Dermis blood vessel endothelial cell (primary cell): ENCODE data around the gene MLANA. TPM values are rescaled to one million over a fixed set of nuclear protein-coding genes. Genes with fewer than 3 reads are reported as not detected.

Experiments used
- DNase-seq: peaks from one replicate; pipeline ENCODE4 v3.0.0; 2010
- total RNA-seq: library from RNA; depleted of rRNA; stranded (reverse); fragments of >200 nt; gene quantifications from 2 replicates; pipeline ENCODE4 v1.2.3, GENCODE V29; 2014

Gene MLANA
- total RNA-seq, 1 donor from 2014 or later = not detected

DNA sequence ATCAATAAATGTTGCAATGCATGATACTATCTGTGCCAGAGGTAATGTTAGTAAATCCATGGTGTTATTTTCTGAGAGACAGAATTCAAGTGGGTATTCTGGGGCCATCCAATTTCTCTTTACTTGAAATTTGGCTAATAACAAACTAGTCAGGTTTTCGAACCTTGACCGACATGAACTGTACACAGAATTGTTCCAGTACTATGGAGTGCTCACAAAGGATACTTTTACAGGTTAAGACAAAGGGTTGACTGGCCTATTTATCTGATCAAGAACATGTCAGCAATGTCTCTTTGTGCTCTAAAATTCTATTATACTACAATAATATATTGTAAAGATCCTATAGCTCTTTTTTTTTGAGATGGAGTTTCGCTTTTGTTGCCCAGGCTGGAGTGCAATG, 18.2 kb downstream of the MLANA start:
- no peak for DNase-seq

- no peak for DNase-seq
Observed at GRCh38 chr9:5909976-5910375, 19.3 kb downstream of the MLANA start.

DNA sequence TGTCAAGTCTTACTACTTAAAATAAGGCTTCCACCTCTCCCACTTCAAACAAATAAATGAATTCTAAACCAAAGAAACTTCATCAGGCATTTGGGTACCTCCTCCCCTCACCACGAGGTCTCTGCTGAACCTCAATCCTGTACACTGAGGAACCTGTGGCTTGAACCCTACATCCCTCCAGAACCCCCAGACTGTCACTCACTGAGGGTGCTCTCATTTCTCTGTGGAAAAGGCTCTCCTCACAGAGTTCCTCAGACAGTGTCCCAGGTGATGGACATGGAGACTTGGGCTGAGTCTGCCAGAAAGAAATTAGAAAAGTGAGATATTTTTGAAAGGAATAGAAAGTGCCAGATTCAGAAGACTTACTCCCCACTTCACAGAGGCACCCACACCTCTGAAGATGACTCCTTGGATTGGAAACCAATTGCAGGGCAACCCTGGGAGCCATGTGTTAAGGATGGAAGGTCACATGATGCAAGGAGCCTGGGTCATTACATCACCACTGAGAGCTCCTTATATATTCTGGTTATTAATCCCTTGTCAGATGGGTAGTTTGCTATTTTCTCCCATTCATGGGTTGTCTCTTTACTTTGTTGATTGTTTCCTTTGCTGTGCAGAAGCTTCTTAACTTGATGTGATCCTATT, 19.8 kb downstream of the MLANA start:
- no peak for DNase-seq

DNA sequence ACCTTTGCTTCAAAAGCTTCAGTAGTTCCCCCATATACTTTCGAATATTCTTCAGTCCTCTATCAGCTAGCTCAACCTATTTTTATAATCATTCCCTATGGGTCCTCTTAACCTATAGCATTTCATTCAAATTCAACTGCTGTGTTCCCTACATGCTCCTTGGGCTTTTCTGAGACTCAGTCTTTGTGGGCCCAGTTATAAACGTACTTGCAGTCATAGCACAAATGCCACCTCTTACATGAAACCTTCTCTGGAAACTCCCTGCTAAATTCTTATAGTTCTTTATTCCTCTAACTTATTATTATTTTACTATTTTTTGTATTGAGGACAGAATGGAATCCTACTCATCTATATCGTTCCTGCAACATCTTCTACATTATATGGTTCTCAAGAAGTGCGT, 24.7 kb downstream of the MLANA start:
- no peak for DNase-seq

DNA sequence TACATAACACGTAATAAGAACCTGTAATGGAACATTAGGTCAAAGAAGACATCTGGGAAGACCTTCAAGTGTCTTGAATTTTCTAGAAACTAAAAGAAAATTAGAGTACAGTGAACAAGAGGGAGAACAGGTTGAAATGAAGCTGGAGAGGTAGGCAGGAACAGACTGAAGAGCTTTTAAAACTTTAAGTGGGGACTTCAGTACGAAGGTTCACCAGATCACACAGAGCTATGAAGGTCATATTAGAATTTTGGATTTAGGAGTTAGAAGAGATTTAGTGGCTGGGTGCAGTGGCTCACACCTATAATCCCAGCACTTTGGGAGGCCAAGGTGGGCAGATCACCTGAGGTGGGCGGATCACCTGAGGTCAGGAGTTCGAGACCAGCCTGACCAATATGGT, 26.6 kb downstream of the MLANA start:
- DNase-seq = no peak

DNA sequence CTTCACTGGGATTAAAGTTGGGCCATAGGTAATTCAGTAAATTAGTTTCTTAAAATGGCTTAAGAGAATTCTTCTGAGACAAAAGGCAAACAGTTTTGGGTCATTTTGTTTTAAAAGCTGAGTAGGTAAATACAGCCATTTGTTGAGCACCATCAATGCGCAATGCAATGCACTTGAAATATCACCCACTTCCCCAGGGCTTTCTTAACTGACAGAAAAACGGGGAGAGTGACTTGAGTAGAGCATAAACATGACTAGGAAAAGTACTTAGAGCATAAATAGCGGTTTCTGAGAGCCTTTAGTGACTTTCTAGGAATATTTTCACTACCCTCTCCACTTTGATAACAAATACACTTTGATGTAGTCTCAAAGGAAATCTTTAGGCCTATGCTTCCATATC, 27.2 kb downstream of the MLANA start:
- no peak for DNase-seq

DNA sequence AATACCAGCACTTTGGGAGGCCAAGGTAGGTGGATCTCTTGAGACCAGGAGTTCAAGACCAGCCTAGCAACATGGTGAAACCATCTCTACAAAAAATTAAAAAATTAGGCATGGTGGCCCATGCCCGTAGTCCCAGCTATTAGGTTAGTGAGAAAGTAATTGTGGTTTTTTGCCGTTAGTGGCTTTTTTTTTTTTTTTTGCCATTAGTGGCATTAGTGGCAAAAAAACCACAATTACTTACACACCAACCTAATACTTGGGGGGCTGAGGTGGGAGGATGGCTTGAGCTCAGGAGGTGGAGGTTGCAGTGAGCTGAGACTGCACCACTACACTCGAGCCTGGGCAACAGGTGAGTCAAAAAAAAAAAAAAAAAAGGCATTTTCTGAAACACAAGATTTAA, 27.8 kb downstream of the MLANA start:
- DNase-seq = no peak

DNA sequence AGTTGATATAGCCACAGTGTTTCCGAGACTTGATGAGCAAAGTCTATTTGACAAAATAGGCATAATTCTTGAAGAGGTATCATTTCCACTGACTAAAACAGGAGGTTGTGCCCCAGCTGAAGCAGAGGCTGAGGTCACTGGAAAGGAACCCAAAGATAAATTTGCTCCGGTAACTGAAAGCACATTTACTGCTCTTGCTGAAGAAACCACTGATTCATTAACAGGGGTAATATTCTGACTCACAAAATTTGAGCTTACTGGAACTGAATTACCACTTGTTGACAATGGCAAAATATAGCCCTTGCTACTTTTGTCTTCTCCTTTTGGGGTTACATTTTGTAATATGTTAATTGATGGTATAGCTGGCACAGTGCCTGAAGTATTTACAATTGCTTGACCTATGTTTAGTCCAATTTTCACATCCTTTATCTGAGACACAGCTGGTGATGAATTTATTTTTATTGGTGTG, 30.2 kb downstream of the MLANA start:
- DNase-seq = no peak

- no peak for DNase-seq
Observed at GRCh38 chr9:5922192-5922591, 31.5 kb downstream of the MLANA start.

- no peak for DNase-seq
Observed at GRCh38 chr9:5931657-5932056, 41.0 kb downstream of the MLANA start.

- no peak for DNase-seq
Observed at GRCh38 chr9:5938449-5938848, 47.8 kb downstream of the MLANA start.

DNA sequence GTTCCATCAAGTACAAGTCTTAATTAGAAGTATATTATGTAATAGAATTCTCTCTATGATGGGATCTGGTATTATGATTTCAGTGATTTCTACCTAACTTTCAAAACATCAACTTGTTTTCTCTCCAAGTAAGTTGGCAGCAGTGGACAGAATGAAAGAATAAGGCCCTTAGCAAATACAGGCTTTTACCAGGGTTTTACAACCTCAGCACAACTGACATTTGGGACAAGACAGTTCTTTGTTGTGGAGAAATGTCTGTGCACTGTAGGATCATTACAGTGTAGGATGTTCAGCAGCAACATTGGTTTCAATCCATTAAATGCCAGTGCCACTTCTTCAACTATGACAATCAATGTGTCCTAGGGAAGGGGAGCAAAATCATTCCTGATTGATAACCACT, 48.8 kb downstream of the MLANA start:
- DNase-seq = no peak

DNA sequence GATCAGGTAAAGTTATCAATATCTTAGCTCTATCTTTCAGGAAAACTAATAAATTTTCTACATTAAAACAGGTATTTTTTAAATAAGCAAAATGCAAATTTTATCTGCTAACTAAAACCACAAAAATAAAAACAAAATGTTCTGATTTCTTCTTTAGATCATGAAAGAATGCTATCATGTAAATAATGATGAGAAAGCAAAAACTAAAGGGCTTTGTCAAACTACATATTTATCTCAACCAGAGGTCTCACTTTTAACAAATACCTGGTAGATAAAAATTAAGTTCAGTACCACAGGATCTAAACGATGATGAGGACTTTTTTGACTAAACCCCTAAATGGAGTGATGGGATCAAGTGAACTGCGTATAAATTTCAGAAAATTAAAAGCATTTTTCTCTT, 50.5 kb downstream of the MLANA start:
- no peak for DNase-seq

GRCh38 chr9:5945112-5945511, 54.4 kb downstream of the MLANA start:
- DNase-seq = no peak

GRCh38 chr9:5947912-5948311, 57.2 kb downstream of the MLANA start:
- DNase-seq = no peak

GRCh38 chr9:5949103-5949699, 58.5 kb downstream of the MLANA start:
- peak; percentile 32 for DNase-seq

- no peak for DNase-seq
Observed at GRCh38 chr9:5950261-5950660, 59.6 kb downstream of the MLANA start.

- DNase-seq = no peak
Observed at GRCh38 chr9:5951686-5952211, 61.1 kb downstream of the MLANA start.

- peak; percentile 4 for DNase-seq
Observed at GRCh38 chr9:5953743-5954707, 63.3 kb downstream of the MLANA start.

- no peak for DNase-seq
Observed at GRCh38 chr9:5957166-5957565, 66.5 kb downstream of the MLANA start.

DNA sequence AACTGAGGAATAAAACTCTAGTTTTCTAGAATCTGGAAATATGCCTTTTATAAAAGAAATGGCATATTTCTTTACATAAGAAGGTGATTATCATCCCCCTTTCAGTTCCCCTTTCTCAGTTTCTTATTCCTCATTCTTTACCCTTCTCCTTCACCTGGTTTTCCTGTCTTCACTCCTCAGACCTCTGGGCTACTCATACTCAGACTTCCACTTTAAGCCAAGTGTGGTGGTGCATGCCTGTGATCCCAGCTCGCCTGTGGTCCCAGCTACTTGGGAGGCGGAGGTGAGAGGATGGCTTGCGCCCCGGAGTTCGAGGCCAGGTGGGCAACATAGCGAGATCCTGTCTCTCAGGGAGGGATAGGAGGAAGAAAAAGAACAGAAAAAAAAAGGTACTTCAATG, 67.6 kb downstream of the MLANA start:
- DNase-seq = no peak
